OCI-LY3 (cell line): ENCODE measurements around the gene IFNAR1.

Source experiments
- EZH2phosphoT487 ChIP-seq: fragments of 200-600 bp; shearing (Covaris generic); IDR thresholded peaks from 2 replicates; pipeline ENCODE4 v1.6.1; 2018; ENCODE audit warnings: antibody characterized with exemption, mixed run types, low read depth
- TF ChIP-seq, protein P1 (sequence below): fragments of 200-600, 300-600 bp; sonication (generic); IDR thresholded peaks from 2 replicates; pipeline ENCODE4 v1.5.1; 2014; ENCODE audit warnings: antibody characterized with exemption, low read length, low read depth

DNA sequence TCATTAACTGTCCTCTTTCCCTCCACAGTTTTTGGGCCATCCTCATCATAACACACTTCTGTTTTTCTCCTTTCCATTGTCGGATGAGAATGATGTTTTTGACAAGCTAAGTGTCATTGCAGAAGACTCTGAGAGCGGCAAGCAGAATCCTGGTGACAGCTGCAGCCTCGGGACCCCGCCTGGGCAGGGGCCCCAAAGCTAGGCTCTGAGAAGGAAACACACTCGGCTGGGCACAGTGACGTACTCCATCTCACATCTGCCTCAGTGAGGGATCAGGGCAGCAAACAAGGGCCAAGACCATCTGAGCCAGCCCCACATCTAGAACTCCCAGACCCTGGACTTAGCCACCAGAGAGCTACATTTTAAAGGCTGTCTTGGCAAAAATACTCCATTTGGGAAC lies 28.6 kb upstream of the IFNAR1 start:
- TF ChIP-seq, protein P1, sequence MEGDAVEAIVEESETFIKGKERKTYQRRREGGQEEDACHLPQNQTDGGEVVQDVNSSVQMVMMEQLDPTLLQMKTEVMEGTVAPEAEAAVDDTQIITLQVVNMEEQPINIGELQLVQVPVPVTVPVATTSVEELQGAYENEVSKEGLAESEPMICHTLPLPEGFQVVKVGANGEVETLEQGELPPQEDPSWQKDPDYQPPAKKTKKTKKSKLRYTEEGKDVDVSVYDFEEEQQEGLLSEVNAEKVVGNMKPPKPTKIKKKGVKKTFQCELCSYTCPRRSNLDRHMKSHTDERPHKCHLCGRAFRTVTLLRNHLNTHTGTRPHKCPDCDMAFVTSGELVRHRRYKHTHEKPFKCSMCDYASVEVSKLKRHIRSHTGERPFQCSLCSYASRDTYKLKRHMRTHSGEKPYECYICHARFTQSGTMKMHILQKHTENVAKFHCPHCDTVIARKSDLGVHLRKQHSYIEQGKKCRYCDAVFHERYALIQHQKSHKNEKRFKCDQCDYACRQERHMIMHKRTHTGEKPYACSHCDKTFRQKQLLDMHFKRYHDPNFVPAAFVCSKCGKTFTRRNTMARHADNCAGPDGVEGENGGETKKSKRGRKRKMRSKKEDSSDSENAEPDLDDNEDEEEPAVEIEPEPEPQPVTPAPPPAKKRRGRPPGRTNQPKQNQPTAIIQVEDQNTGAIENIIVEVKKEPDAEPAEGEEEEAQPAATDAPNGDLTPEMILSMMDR: no peak
- TF ChIP-seq EZH2phosphoT487: no peak
